H1 (cell line): ENCODE results near the gene RELA.
A peak's percentile ranks its signal among the peaks of the same experiment; 100 is the strongest.

Source experiments
- ASH2L ChIP-seq: fragments of 200-600, 300-600 bp; sonication (generic); IDR thresholded peaks from one replicate; pipeline ENCODE4 v1.7.1; 2017; ENCODE audit warnings: low read length
- EZH2 ChIP-seq: fragments of 200-600 bp; sonication (generic); IDR thresholded peaks from 2 replicates; pipeline ENCODE4 v1.7.1; 2012; ENCODE audit warnings: low read depth, mild to moderate bottlenecking, moderate library complexity, low read length, inconsistent platforms; ENCODE audit not compliant: severe bottlenecking
- KDM5A ChIP-seq: fragments of 200-600 bp; IDR thresholded peaks from 2 replicates; pipeline ENCODE4 v1.7.1; 2012; ENCODE audit warnings: mild to moderate bottlenecking, low read length, inconsistent platforms, mixed read lengths
- MAFK ChIP-seq: IDR thresholded peaks from 2 replicates; pipeline ENCODE4 v1.6.1; 2012; ENCODE audit warnings: low read depth, mild to moderate bottlenecking, improper control_type of control experiment, low read length
- NRF1 ChIP-seq: IDR thresholded peaks from 2 replicates; pipeline ENCODE4 v1.6.1; 2011; ENCODE audit warnings: mild to moderate bottlenecking, low read depth, low read length, improper control_type of control experiment
- PHF8 ChIP-seq: fragments of 200-600 bp; sonication (generic); conservative IDR thresholded peaks from 2 replicates; pipeline ENCODE4 v1.7.1; 2012; ENCODE audit warnings: low read depth, mild to moderate bottlenecking, inconsistent platforms, low read length, moderate library complexity
- POLR2A ChIP-seq, 2 experiments: IDR thresholded peaks; 1 replicate in 1 of 2; 2 replicates in 1 of 2; pipeline ENCODE4 v1.6.1; 2011; ENCODE audit warnings: low read depth in 2 of 2, low read length in 2 of 2, mild to moderate bottlenecking in 2 of 2; ENCODE audit errors: control extremely low read depth in 1 of 2
- TAF1 ChIP-seq: IDR thresholded peaks from 2 replicates; pipeline ENCODE4 v1.6.1; 2011; ENCODE audit warnings: mild to moderate bottlenecking, low read depth, low read length
- YY1 ChIP-seq: IDR thresholded peaks from 2 replicates; pipeline ENCODE4 v1.6.1; 2011; ENCODE audit warnings: low read depth, mild to moderate bottlenecking, low read length
- TF ChIP-seq, protein P1 (sequence below), 3 experiments: IDR thresholded peaks; 1 replicate in 2 of 3; 2 replicates in 1 of 3; pipeline versions ENCODE4 v1.5.1 to v1.6.1; 2011; ENCODE audit warnings: low read length in 3 of 3, mild to moderate bottlenecking in 3 of 3, inconsistent platforms in 2 of 3, low read depth in 1 of 3, moderate library complexity in 1 of 3; ENCODE audit not compliant: insufficient read depth in 1 of 3; ENCODE audit errors: control extremely low read depth in 1 of 3

DNA sequence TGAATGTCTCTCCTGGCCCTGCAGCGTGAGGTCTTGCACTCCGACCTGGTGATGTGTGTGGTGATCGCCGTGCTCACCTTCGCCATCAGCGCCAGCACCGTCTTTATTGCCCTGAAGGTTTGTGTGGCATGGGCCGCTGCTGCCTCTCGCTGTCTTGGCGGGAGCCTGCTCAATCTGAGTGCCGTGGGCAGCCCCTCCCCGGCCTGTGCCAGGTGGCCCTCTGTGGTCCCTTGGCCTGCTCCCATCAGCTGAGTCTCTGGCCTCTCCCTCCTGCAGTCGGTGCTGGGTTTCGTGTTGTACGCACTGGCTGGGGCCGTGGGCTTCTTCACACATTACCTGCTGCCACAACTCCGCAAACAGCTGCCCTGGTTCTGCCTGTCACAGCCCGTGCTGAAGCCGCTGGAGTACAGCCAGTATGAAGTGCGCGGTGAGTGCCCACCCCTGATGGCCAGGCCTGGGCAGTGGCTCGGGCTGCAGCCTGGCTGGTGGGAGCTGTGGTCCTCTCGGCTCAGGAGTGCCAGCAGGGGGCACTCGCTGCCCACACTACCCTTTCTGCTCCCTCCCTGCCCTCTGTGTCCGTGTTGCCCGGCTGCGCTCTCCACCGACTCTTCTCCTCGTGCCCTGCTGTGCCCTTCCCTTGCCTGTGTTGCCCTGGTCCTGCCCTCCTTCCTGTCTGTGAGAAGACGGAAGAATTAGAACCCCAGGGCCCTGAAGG is 36.9 kb downstream of the RELA start:
- TF ChIP-seq KDM5A (no peak), EZH2 (no peak), MAFK (no peak), POLR2A (IDR thresholded peaks at IDR 0.05; ENCODE audit: control extremely low read depth in 1 of 2, low read depth in 2 of 2, low read length in 2 of 2) (no peak), YY1 (0 out of 2 replicates have a peak, but pooled peaks have one; percentile 13), ASH2L (peak; percentile 23), PHF8 (no peak), NRF1 (no peak), TAF1 (no peak)
- TF ChIP-seq, protein P1, sequence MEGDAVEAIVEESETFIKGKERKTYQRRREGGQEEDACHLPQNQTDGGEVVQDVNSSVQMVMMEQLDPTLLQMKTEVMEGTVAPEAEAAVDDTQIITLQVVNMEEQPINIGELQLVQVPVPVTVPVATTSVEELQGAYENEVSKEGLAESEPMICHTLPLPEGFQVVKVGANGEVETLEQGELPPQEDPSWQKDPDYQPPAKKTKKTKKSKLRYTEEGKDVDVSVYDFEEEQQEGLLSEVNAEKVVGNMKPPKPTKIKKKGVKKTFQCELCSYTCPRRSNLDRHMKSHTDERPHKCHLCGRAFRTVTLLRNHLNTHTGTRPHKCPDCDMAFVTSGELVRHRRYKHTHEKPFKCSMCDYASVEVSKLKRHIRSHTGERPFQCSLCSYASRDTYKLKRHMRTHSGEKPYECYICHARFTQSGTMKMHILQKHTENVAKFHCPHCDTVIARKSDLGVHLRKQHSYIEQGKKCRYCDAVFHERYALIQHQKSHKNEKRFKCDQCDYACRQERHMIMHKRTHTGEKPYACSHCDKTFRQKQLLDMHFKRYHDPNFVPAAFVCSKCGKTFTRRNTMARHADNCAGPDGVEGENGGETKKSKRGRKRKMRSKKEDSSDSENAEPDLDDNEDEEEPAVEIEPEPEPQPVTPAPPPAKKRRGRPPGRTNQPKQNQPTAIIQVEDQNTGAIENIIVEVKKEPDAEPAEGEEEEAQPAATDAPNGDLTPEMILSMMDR (IDR thresholded peaks at IDR 0.05; ENCODE audit: control extremely low read depth in 1 of 3, insufficient read depth in 1 of 3, low read depth in 1 of 3, low read length in 3 of 3): peak in 2 of 3 experiments; percentile 42 to 59; a peak in 2 of 4 replicates
